HepG2 (cell line): Measurements from ENCODE around the gene RAB1B.

Source experiments
- NR2F6 ChIP-seq, 2 experiments: IDR thresholded peaks; 2 replicates each; pipeline ENCODE4 v1.6.1; 2016; ENCODE audit warnings: antibody characterized with exemption in 1 of 2, mild to moderate bottlenecking in 1 of 2
- SOX6 ChIP-seq, 2 experiments: fragments of 450-650 bp in 1 of 2; sonication (generic) in 1 of 2; formaldehyde crosslinking in 1 of 2; IDR thresholded peaks; 2 replicates each; pipeline versions ENCODE4 v1.4.0 to v1.6.1; 2017 to 2020; ENCODE audit warnings: antibody characterized with exemption in 1 of 2, mild to moderate bottlenecking in 1 of 2, missing genetic modification reagents in 1 of 2
- ZNF549 ChIP-seq: sonication (generic); formaldehyde crosslinking; IDR thresholded peaks from 2 replicates; pipeline ENCODE4 v1.5.0; 2020; ENCODE audit warnings: missing genetic modification reagents

DNA sequence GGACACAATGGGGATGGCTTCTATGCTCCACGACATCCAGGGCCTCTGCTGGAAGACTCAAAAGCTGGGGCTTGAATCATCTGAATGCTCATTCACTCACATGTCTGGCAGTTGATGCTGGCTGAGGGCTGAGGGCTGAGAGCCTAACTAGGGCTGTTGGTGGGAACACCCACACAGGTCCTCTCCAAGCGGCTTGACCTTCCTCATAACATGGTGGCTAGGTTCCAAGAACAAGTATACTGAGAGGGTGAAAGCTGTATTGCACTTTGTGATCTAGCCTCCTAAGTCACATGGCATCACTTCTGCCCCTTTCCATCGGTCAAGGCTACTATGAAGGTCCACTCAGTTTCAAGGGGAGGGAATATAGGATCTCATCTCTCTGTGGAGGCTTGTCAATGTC is 30.7 kb downstream of the RAB1B start:
- TF ChIP-seq SOX6 (IDR thresholded peaks at IDR 0.05) (no peak), SOX6 (CRISPR knock-in tag; IDR thresholded peaks at IDR 0.05) (no peak), ZNF549 (no peak), NR2F6 (IDR thresholded peaks at IDR 0.05) (no peak), NR2F6 (CRISPR knock-in tag; IDR thresholded peaks at IDR 0.05) (no peak)
